WI38 (cell line): ENCODE measurements around the gene FAM184B.
A peak's percentile ranks its signal among the peaks of the same experiment; 100 is the strongest.

Experiments used
- H3K4me3 ChIP-seq: 2 replicates; pipeline ENCODE4 v1.5.1; 2011; ENCODE audit warnings: low read depth, mild to moderate bottlenecking, control low read depth, low read length
- CTCF ChIP-seq: IDR thresholded peaks from 2 replicates; pipeline ENCODE4 v1.5.1; 2012; ENCODE audit warnings: low read depth, mild to moderate bottlenecking, control low read depth, low read length

Gene FAM184B

GRCh38 chr4:17794730-17795129, 13.3 kb upstream of the FAM184B start:
- H3K4me3 ChIP-seq, result no peak overlapping the region
- TF ChIP-seq CTCF, result no peak

- no peak overlapping the region for H3K4me3 ChIP-seq
- no peak for TF ChIP-seq CTCF
Observed at GRCh38 chr4:17788956-17789355, 7.5 kb upstream of the FAM184B start.

- H3K4me3 ChIP-seq, result no peak overlapping the region
- no peak for TF ChIP-seq CTCF
Observed at GRCh38 chr4:17787315-17787714, 5.9 kb upstream of the FAM184B start.

- TF ChIP-seq CTCF, result no peak
- H3K4me3 ChIP-seq, result no peak overlapping the region
Observed at GRCh38 chr4:17786567-17786966, 5.1 kb upstream of the FAM184B start.

GRCh38 chr4:17785858-17786257, 4.4 kb upstream of the FAM184B start:
- no peak for TF ChIP-seq CTCF
- H3K4me3 ChIP-seq, result no peak overlapping the region

- peak overlapping the region; percentile 47 for H3K4me3 ChIP-seq
- TF ChIP-seq CTCF, result no peak
Observed at GRCh38 chr4:17780501-17781299, 721 bp downstream of the FAM184B start.

- no peak overlapping the region for H3K4me3 ChIP-seq
- no peak for TF ChIP-seq CTCF
Observed at GRCh38 chr4:17778431-17778830, 3.0 kb downstream of the FAM184B start.
